HAP-1 (cell line): ENCODE data around the gene CLTCL1.
"Not testable (repeated sequence)": the region's sequence is repeated elsewhere in the genome, so short reads cannot be mapped to it uniquely, and the experiment has no call there.

ENCODE experiments used
- DNase-seq, 2 experiments: peaks; one replicate each; pipeline ENCODE4 v3.0.0-alpha.2; 2016 to 2020; ENCODE audit warnings: low spot score in 2 of 2
- H3K27me3 ChIP-seq: fragments of 250-450 bp; sonication (Bioruptor Pico); 2 replicates; pipeline ENCODE4 v1.5.1; 2020; ENCODE audit warnings: low read depth, mild to moderate bottlenecking, moderate library complexity
- H3K36me3 ChIP-seq: fragments of 250-450 bp; sonication (Bioruptor Pico); replicated peaks from 2 replicates; pipeline ENCODE4 v1.5.1; 2020; ENCODE audit warnings: mild to moderate bottlenecking
- H3K4me1 ChIP-seq: fragments of 250-450 bp; sonication (Bioruptor Pico); 2 replicates; pipeline ENCODE4 v1.5.1; 2020; ENCODE audit warnings: mild to moderate bottlenecking
- H3K4me3 ChIP-seq: fragments of 250-450 bp; sonication (Bioruptor Pico); 2 replicates; pipeline ENCODE4 v1.5.1; 2020; ENCODE audit warnings: mild to moderate bottlenecking, moderate library complexity
- H3K9me3 ChIP-seq: fragments of 250-450 bp; sonication (Bioruptor Pico); 2 replicates; pipeline ENCODE4 v1.5.1; 2020; ENCODE audit warnings: mild to moderate bottlenecking, moderate library complexity
- in situ Hi-C: fragments of 300-500 bp; cut with MboI; formaldehyde crosslinking; loops from 3 replicates; pipeline ENCODE4 v1.14.3; 2020; ENCODE audit warnings: low sequenced_read_pairs, inconsistent platforms, mixed read lengths

Gene CLTCL1

DNA sequence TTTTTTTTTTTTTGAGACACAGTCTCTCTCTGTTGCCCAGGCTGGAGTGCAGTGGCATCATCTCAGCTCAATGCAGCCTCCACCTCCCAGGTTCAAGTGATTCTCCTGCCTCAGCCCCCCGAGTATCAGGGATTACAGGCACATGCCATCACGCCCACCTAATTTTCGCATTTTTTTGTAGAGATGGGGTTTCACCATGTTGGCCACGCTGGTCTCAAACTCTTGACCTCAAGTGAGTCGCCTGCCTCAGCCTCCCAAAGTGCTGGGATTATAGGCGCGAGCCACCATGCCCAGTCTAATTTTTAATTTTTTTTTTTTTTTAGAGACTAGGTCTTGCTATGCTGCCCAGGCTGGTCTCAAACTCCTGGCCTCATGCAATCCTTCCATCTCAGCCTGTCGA is 35.2 kb downstream of the CLTCL1 start:
- H3K36me3 ChIP-seq, DNase-seq, in situ Hi-C loops, H3K27me3 ChIP-seq, H3K9me3 ChIP-seq, H3K4me1 ChIP-seq, H3K4me3 ChIP-seq: not testable (repeated sequence)

DNA sequence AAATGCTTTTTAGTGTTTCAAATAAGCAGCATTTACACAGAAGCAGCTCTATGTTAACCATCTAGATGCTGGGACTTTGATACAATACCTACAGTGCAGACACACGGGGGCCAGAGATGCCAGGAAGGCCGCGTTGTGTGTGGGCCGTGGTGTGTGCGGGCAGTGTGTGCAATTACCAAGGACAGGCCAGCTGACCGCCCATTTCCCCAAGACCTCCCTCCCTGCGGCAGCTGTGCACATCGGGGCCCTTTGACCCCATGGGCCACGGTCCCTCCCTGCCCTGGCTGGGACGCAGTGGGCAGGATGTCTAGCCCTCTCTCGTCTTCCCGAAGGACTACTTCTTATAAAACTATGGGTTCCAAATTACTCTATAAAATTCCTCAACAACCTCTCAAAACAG is 38.4 kb downstream of the CLTCL1 start:
- Histone ChIP-seq H3K9me3 (no peaks in the 10 kb centered on the region), H3K4me3 (no peak overlapping the region), H3K36me3 (0 out of 2 replicates have a peak, but pooled peaks cover 4% of the 10 kb centered on the region), H3K27me3 (no peaks in the 10 kb centered on the region), H3K4me1 (no peaks in the 10 kb centered on the region)
- in situ Hi-C loops, result no loop called here
- no peak for DNase-seq

DNA sequence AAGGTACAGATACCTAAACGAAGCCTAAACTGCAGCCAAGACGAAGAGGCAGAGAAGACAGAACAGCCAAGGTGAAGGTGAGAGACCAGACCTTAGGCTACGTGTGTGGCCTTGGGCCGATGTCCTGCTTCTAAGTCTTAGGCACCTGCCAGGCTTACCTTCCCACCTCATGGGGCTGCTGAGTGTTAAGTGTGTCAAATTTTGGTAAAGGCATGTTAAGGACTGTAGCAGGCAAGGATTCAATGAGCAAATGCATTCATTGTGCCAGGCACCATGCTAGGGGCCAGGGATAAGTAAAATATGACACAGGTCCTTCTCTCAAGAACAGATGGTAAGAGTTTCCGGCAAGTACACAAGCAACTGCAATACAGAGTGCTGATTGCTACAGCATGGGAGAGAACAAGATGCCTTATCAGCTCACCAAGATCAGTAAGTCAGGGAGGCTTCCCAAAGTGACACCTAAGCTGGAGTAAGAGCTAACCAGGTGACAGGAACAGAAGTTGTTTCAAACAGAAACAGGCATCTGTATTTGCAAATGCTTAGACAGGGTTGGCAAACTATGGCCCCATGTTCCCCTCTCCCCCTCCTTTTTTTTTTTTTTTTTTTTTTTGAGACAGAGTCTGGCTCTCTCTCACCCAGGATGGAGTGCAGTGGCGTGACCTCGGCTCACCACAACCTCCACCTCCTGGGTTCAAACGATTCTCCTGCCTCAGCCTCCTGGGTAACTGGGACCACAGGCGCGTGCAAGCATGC is 46.7 kb downstream of the CLTCL1 start:
- H3K4me3 ChIP-seq, result no peak overlapping the region
- in situ Hi-C loops, result no loop called here
- no peaks in the 10 kb centered on the region for H3K4me1 ChIP-seq
- H3K36me3 ChIP-seq, result no peaks in the 10 kb centered on the region; the same call in none of the 2 replicates
- no peak for DNase-seq
- no peaks in the 10 kb centered on the region for H3K9me3 ChIP-seq
- no peaks in the 10 kb centered on the region for H3K27me3 ChIP-seq

DNA sequence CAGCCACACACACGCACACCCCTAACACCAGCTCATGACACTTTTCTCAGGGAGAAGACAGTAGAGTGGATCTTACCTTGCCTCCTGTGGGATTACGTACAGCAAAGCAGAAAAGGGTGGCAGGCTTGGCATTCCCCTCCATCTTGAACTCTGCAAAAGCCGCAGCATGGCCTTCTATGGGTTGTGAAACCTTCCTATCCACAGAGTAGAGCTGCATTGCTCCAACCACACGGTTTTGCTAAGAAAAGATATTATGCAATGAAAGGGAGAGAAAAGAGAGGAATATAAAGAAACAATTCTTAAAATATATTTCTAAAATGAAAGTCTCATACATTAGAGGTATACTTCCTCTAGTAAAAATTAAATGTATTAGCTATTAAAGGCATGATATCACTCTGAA is 48.8 kb downstream of the CLTCL1 start:
- DNase-seq, result no peak
- in situ Hi-C loops, result no loop called here
- no peaks in the 10 kb centered on the region for H3K27me3 ChIP-seq
- no peaks in the 10 kb centered on the region; the same call in none of the 2 replicates for H3K36me3 ChIP-seq
- H3K4me3 ChIP-seq, result no peak overlapping the region
- no peaks in the 10 kb centered on the region for H3K9me3 ChIP-seq
- no peaks in the 10 kb centered on the region for H3K4me1 ChIP-seq

DNA sequence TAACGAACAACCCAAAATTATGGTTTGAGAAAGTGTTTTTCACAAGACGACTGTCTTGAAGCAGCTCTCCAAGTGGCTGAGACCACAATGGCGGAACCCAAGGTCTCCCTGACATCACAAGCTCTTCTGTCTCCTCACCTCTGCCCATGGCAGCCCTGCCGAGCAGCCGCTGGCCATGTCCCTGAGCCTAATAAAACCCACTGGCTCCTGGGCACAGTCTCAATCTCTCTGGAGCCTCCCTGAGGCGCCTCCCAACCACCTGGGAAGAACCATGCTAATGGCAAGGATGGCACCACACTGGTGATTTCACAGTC is 50.0 kb downstream of the CLTCL1 start:
- no peaks in the 10 kb centered on the region; the same call in 1 of the 2 replicates for H3K36me3 ChIP-seq
- no peak overlapping the region for H3K4me3 ChIP-seq

DNA sequence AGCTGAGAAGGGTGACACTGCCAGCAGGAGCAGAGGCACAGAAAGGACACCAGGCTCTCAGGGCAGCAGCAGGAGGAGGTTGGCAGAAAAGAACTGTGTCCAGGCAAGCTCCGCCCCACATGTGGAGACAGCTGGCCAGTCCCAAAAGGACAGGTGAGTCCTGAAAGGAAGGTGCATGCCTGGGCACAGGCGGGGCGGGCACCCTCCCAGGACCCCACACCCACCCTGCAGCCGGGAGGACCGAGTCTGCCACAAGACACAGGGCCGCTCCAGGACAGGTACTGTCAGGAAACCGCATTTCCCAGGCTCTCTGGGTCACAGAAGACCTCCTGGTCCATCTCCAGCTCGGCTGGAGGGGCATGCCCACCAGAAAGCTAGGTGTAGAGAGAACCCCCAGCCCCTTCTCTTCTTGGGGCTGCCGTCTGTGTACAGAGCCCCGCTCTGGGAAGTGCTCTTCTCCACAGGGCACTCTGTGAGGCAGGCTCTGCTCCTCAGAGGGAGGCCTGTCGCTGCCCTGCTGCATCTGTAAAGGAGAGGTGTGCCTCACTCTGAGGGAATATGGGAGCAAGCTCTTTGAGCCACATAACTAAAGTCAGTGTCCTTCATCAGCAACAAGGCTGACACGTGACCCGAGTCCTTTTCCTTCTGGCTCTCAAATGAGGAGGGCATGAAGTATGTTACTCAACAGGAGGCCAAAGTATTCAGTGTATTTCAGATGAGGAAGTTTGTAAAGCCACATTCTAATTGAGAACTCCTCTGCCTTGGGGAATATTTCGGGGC is 50.5 kb downstream of the CLTCL1 start:
- DNase-seq, result no peak
- H3K36me3 ChIP-seq, result no peaks in the 10 kb centered on the region; the same call in 1 of the 2 replicates
- H3K4me3 ChIP-seq, result no peak overlapping the region
- no peaks in the 10 kb centered on the region for H3K9me3 ChIP-seq
- no peaks in the 10 kb centered on the region for H3K4me1 ChIP-seq
- in situ Hi-C loops, result no loop called here
- H3K27me3 ChIP-seq, result no peaks in the 10 kb centered on the region

More for the DNA sequence above, 50.0 kb downstream of the CLTCL1 start:
- in situ Hi-C loops, result no loop called here
- Histone ChIP-seq H3K9me3 (no peaks in the 10 kb centered on the region), H3K4me1 (no peaks in the 10 kb centered on the region), H3K27me3 (no peaks in the 10 kb centered on the region)
- DNase-seq, result no peak

DNA sequence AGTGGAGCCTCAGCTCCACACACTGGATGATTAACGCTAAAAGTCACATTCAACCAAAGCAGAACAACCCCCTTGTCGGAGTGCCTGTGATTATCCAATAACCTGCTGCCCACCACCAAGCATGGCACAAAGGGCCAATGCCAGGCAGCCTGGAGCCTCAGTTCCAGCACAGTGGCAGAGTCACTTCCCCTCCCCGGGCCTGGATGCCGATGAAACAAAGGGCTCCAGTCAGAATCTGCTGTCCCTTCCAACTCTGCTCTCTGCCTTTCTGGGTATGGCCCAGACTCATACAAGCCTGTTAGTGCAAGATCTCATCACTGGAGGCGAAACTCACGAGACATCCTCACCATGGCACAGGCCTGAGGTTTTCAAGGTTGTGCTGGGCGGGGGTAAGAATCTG is 52.1 kb downstream of the CLTCL1 start:
- Histone ChIP-seq H3K4me3 (no peak overlapping the region), H3K4me1 (no peaks in the 10 kb centered on the region), H3K27me3 (no peaks in the 10 kb centered on the region), H3K36me3 (no peaks in the 10 kb centered on the region; the same call in 1 of the 2 replicates), H3K9me3 (no peaks in the 10 kb centered on the region)
- in situ Hi-C loops, result no loop called here
- DNase-seq, result no peak

DNA sequence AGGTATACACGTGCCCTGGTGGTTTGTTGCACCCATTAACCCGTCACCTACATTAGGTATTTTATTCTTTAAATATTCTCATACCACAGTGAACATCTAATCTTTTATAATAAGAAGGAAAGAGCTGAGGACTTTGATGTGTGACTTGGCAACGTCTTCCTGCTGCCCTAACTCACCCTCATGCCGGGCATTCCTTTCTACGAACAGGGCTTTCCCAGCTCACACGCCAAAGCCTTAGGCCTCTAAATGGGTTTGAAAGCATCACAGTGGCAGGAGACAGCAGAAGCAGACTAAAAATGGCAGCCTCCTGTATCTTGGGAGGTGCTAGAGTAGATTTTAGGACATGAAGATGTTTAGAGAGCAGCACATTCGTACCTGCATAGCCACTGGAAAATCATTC is 52.6 kb downstream of the CLTCL1 start:
- Histone ChIP-seq H3K4me3 (no peak overlapping the region), H3K9me3 (no peaks in the 10 kb centered on the region), H3K36me3 (no peaks in the 10 kb centered on the region; the same call in 1 of the 2 replicates), H3K27me3 (no peaks in the 10 kb centered on the region), H3K4me1 (no peaks in the 10 kb centered on the region)
- in situ Hi-C loops, result no loop called here
- no peak for DNase-seq

DNA sequence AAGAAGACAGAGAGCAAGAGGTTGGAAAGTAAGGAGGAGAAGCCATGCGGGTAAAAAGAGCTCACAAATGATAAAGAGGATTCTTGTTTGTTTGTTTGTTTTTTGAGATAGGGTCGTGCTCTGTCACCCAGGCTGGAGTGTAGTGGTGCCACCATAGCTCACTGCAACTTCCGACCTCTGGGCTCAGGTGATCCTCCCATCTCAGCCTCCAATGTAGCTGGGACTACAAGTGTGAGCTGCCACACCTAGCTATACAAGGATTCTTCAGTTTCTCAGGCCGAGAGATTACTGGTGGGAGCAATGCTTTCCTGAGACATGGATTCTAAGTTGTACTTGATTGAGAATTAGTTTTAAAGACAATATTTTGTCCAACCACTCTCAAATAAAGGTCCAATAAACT is 55.6 kb downstream of the CLTCL1 start:
- Histone ChIP-seq H3K27me3 (no peaks in the 10 kb centered on the region), H3K4me3 (no peak overlapping the region), H3K4me1 (peaks cover 3% of the 10 kb centered on the region), H3K36me3 (no peaks in the 10 kb centered on the region; the same call in 1 of the 2 replicates), H3K9me3 (no peaks in the 10 kb centered on the region)
- in situ Hi-C loops, result no loop called here
- no peak for DNase-seq

DNA sequence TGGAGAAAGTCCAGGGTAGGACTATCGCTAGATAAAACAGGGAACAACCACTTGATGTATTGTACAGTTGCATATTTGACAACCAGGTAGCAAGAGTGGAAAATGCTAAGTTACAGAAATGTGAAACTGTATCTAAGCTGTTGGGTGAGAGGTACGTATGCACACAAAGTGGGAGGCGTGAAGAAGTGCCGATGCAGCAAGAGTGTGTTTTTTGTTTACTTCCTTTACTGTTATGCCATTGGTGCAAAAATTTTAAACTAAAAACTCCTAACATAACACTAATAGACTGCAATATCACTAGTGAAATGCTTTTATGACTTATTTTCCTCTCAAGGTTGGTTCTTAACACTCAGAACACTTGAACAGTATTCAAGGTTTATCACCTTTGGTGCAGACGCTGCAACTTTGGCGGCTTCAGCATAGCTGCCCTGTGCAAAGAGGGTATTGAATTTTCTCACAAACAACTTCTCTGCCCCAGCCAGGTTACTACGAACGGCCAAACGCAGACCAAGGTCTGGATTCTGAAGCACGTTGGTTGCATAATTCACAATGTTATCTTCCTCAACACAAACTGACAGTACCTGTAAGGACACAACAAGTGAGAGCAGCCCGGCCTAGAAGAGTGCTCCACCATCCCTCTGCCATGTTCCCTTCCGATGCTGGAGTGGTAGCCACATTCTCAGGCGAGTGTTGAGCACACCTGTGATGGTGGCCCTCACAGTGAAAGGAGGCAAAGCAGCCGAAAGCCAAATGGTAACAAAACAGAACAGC is 57.2 kb downstream of the CLTCL1 start:
- H3K9me3 ChIP-seq, result no peaks in the 10 kb centered on the region
- no peaks in the 10 kb centered on the region for H3K27me3 ChIP-seq
- DNase-seq, result no peak
- H3K4me3 ChIP-seq, result no peak overlapping the region
- H3K36me3 ChIP-seq, result no peaks in the 10 kb centered on the region; the same call in 1 of the 2 replicates
- in situ Hi-C loops, result no loop called here
- H3K4me1 ChIP-seq, result peaks cover 3% of the 10 kb centered on the region

DNA sequence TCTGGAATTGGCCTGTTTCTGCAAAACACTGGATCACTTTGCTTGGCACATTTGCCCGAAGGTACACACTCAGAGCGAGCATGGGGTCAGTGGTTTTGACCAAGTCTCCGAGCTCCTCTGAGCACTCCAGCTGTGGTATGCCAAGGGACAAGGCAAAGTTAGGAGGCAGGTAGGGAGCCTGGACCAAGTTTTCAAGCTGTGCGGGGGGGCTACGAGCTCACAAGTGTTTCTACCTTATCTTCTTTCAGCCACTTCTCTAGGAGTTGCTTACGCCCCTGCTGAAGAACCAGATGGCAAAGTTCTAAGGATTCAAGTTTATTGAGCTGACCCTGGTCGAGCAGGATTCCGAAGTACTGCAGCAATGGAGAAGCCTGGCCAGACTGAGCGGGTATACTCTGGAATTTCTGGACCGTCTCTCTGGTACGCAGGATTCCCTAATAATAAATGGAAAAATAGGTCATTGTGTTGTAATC is 58.3 kb downstream of the CLTCL1 start:
- Histone ChIP-seq H3K4me1 (peaks cover 3% of the 10 kb centered on the region), H3K36me3 (peaks cover 8% of the 10 kb centered on the region), H3K27me3 (no peaks in the 10 kb centered on the region), H3K4me3 (no peak overlapping the region), H3K9me3 (no peaks in the 10 kb centered on the region)
- DNase-seq, result no peak
- in situ Hi-C loops, result no loop called here

DNA sequence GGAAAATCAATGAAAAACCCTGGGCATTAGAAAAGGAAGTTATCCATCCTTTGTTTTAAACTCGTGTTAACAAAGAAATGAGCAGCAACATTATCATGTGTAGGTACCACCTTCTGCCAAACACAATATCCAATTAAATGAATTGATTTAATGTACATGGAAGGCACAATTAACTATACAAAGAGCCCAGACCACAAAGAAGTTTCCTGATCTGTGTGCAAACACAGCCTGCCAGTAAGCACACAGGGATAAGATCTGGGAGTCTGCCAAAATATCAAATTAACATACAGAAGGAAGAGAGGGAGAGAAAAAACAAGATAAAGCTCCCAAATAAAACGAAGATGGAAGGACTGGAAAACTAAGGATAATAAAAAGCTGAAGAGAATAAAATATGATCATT is 58.9 kb downstream of the CLTCL1 start:
- Histone ChIP-seq H3K27me3 (no peaks in the 10 kb centered on the region), H3K9me3 (no peaks in the 10 kb centered on the region), H3K4me3 (no peak overlapping the region), H3K4me1 (peaks cover 3% of the 10 kb centered on the region), H3K36me3 (peaks cover 8% of the 10 kb centered on the region)
- in situ Hi-C loops, result no loop called here
- peak in 1 of 2 experiments; percentile 13 for DNase-seq

DNA sequence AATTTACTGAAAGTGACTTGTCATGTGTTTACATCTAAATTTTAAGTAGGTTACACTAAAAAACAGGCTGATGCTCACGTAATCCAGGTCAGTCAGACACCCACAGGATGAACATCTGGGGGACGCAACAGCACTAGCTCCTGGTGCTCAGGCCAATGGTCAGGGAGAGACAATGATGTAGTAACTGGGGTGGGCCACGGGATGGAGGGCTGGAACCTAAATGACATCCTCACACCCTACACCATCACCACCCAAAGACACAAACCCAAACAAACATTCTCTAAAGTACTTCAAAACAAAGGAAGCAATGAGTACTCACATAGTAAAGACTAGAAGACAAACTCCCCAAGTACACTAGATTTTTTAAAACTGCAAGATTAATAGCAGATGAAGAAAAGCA is 59.5 kb downstream of the CLTCL1 start:
- Histone ChIP-seq H3K36me3 (peaks cover 8% of the 10 kb centered on the region), H3K9me3 (no peaks in the 10 kb centered on the region), H3K27me3 (no peaks in the 10 kb centered on the region), H3K4me1 (peaks cover 3% of the 10 kb centered on the region), H3K4me3 (no peak overlapping the region)
- in situ Hi-C loops, result no loop called here
- no peak for DNase-seq

DNA sequence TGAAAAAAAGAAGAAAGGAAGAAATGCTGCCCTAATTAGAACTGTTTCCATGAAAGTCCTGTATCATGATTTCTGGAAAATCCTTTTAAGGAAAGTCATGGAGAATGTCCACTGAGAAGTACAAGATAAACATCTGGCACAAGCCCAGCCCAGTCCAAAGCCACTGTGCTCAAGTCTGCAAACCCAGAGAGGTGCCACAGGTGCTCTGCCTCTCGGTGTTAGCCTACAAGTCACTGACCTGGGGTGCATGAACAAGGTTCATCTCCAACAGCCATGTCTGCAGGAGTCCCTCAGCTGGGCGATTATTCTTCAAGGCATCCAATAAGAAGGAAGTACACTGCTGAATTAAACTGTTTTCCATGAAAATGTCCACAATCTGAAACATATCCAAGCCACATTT is 61.9 kb downstream of the CLTCL1 start:
- Histone ChIP-seq H3K9me3 (no peaks in the 10 kb centered on the region), H3K4me3 (no peak overlapping the region), H3K27me3 (no peaks in the 10 kb centered on the region), H3K4me1 (peaks cover 3% of the 10 kb centered on the region), H3K36me3 (peaks cover 8% of the 10 kb centered on the region)
- in situ Hi-C loops, result no loop called here
- no peak for DNase-seq
